ENCODE measurements around the gene C1orf53.

The C1orf53 gene

GRCh38 chr1:197908716-197909220 lies 6.3 kb downstream of the C1orf53 start:
- no peak overlapping the region for H3K27ac ChIP-seq
- TF ChIP-seq ZFX (IDR thresholded peaks at IDR 0.05): no peak
- TF ChIP-seq, protein P1, sequence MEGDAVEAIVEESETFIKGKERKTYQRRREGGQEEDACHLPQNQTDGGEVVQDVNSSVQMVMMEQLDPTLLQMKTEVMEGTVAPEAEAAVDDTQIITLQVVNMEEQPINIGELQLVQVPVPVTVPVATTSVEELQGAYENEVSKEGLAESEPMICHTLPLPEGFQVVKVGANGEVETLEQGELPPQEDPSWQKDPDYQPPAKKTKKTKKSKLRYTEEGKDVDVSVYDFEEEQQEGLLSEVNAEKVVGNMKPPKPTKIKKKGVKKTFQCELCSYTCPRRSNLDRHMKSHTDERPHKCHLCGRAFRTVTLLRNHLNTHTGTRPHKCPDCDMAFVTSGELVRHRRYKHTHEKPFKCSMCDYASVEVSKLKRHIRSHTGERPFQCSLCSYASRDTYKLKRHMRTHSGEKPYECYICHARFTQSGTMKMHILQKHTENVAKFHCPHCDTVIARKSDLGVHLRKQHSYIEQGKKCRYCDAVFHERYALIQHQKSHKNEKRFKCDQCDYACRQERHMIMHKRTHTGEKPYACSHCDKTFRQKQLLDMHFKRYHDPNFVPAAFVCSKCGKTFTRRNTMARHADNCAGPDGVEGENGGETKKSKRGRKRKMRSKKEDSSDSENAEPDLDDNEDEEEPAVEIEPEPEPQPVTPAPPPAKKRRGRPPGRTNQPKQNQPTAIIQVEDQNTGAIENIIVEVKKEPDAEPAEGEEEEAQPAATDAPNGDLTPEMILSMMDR (conservative IDR thresholded peaks at IDR 0.05): no peak

- TF ChIP-seq ZFX (IDR thresholded peaks at IDR 0.05): no peak
- TF ChIP-seq, protein P1 (conservative IDR thresholded peaks at IDR 0.05): no peak
Measured at GRCh38 chr1:197909384-197909783, 7.0 kb downstream of the C1orf53 start.

DNA sequence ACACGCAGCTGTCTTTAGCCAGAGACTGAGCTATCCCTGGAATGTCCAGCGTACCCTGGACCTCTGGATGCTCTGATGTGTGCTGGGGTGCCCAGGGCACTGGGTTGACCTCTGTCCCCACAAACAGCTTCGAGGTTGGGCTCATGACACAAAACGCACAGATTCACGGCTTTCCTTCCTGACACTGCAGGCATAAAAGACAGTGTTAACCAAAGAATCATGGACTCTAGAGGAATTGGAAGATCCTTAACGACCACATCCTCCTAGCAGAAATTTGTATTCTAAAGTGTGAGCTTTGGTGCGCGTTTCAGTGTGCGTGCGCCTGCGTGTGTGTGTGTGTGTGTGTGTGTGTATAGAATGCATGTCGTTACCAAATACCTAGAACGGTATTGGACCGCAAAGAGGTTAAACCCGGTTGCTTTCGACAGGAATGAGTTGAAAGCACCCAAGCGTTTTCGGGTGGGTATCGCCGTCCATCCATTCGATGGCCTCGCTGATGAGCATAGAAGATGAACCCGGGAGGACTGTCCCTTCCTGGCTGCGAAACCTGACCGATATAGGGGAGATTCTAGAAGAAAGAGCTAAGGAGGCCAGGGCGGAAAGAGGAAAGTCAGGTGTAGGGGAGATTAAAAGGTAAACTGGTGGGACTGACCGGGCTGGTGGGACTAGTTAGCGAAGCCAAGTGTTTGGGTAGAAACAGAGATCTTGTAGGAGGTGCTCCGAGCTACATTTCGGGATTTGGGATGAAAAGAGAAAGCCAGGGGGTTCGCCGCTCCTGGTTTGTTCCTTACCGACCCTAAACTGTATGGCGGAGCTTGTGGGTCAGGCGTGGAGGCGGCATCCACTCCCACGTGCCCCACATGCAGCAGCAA lies 7.9 kb downstream of the C1orf53 start:
- TF ChIP-seq, protein P1 (conservative IDR thresholded peaks at IDR 0.05): no peak
- TF ChIP-seq ZFX (IDR thresholded peaks at IDR 0.05): no peak
- no peak overlapping the region for H3K27ac ChIP-seq

More at GRCh38 chr1:197909384-197909783, 7.0 kb downstream of the C1orf53 start:
- no peak overlapping the region for H3K27ac ChIP-seq

DNA sequence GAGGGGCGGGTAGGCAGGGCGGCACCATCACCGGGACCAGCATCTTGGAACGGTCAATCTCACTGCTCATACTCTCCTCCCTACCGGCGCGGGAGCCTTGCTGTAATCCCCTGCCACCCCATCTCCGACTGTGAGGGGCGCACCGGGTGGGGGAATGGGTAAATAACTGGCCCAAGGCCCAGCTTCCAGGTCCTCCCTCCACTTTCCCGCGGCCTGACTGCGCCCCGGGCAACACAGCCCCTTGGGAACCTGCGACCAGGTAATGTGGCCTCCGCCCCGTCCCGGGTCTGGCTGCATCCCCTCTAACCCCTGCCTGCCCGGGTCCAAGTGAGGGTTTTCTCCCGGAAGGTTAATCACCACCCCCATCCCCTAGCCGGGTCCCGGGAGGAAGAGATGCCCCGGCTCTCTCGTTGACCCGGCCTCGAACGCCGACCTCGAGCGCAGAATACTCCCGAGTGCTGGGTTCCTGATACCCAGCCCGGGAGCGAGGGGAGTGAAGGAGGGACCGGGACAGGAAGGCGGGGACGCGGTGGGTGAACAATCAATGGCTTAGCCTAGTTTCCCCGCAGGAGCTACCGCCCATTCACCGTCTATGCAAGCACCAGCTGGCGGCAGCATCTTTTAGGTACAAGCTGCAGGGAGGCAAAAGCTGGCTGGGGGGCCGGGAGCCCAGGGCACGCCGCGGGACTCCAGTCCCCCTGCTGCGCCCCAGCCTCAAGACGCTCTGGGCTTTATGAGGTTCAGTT lies 8.9 kb downstream of the C1orf53 start:
- TF ChIP-seq ZFX (IDR thresholded peaks at IDR 0.05): no peak
- TF ChIP-seq, protein P1 (conservative IDR thresholded peaks at IDR 0.05): no peak
- H3K27ac ChIP-seq: no peak overlapping the region

DNA sequence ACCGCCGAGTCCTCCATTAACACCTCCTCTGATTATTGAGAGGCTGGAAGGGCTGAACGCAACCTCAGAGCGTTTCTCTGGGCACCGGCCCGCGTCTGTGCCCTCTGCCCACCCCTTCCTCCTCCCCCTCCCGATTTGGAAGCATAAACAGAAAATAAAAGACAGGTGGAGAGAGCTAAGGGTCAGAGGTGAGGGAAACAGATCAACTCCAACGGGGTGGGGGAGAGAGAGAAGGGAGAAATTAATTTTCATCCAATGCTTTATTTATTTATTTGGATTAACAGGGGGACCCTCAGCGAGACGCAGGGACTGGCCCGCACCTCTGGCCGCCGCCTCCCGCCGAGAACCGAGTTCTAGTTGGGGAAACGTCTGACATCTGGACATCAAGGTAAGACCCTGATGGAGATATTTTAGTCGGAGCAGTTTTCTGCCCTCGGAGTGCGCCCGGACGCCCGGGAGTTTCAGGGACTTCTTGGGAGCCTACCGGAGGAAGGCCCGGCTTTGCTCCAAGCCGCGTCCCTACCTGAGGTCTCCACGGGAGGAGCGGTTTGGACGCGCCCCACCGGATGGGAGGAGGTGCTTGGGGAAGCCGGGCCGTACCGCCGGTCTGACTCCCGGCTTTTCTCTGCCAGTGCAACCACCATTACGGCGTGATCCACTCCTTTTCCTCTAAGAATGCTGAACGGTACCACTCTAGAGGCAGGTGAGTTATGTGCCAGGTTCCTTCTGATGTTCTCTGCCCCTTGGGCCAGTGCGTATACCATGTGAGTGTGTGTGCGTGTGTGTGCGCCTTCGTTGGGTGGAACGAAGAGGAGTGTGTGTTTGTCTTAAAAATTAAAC lies 9.6 kb downstream of the C1orf53 start:
- no peak overlapping the region for H3K27ac ChIP-seq
- TF ChIP-seq, protein P1 (conservative IDR thresholded peaks at IDR 0.05): no peak
- no peak for TF ChIP-seq ZFX (IDR thresholded peaks at IDR 0.05)

DNA sequence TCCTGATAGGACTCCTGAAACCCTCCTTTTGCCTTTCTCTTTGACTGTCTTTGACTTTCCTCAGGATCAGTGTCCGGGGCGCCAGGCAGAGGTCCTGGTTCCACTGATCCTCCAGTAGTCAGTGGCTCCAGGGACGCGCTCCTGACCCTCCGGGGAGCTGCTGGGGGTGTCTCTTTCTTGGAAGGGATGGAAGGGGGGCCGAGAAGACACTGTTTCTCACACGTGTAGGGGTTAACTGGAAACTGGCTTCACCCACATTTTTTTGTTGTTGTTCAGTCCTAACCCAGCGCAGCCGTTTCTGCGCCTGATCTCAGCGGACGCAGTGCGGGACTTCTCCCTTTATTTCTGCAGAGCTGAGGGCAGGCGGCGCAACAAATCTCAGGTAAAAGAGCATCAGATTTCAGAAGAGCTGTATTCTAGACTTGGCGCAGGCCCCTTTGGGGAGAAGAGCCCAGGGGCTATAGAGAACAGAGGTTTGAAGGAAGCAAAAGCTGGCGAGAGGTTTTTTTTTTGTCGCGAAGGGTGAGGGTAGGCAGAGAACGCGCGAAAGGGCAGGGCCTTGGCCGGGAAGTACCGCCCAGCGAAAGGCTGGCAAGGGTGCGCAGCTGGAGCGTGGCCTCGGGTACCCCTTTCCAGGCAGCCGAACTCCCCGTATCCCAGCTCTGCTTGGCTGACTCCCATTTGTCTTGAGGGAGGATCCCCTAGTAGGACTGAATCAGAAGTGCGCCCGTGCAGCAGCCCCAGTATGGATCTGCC lies 10.5 kb downstream of the C1orf53 start:
- TF ChIP-seq, protein P1 (conservative IDR thresholded peaks at IDR 0.05): no peak
- TF ChIP-seq ZFX (IDR thresholded peaks at IDR 0.05): no peak

More for the DNA sequence above, 10.5 kb downstream of the C1orf53 start:
- no peak overlapping the region for H3K27ac ChIP-seq

Data from C4-2B (cell line).